AG04450 (cell line): ENCODE measurements around the gene FOSL2. TPM values are rescaled to one million over a fixed set of nuclear protein-coding genes. Genes with fewer than 3 reads are reported as not detected.
"Not testable (repeated sequence)": the region's sequence is repeated elsewhere in the genome, so short reads cannot be mapped to it uniquely, and the experiment has no call there.

Experiments
- CTCF ChIA-PET: fragments of 300-600, 350-600 bp; formaldehyde crosslinking; extraction: SDS; loops from one replicate; lab custom pipeline; 2022; ENCODE audit warnings: antibody characterized with exemption, inconsistent platforms; lab: Charles Lee
- POLR2A ChIA-PET: fragments of 350-600 bp; formaldehyde crosslinking; extraction: SDS; loops from one replicate; lab custom pipeline; 2021; ENCODE audit warnings: antibody characterized with exemption, inconsistent platforms; lab: Yijun Ruan, JAX
- DNase-seq: peaks from one replicate; pipeline ENCODE4 v3.0.0-alpha.2; 2011; ENCODE audit warnings: low read depth, low spot score
- H3K27ac ChIP-seq: one replicate; pipeline ENCODE4 v1.5.1; 2012; ENCODE audit warnings: low read depth, low read length, control low read depth
- H3K27me3 ChIP-seq: one replicate; pipeline ENCODE4 v1.6.0; 2012; ENCODE audit warnings: low read length; ENCODE audit not compliant: control insufficient read depth, insufficient read depth
- H3K4me3 ChIP-seq: 2 replicates; pipeline ENCODE4 v1.5.1; 2011; ENCODE audit warnings: mild to moderate bottlenecking, low read depth, low read length, control low read depth
- H3K9me3 ChIP-seq: 2 replicates; pipeline ENCODE4 v1.5.1; 2012; ENCODE audit warnings: low read length; ENCODE audit not compliant: control insufficient read depth, insufficient read depth
- CTCF ChIP-seq: IDR thresholded peaks from 2 replicates; pipeline ENCODE4 v1.5.1; 2011; ENCODE audit warnings: low read depth, low read length, control low read depth, inconsistent platforms
- polyA plus RNA-seq: library from polyadenylated mRNA; depleted of rRNA; stranded (reverse); fragments of >200 nt; gene quantifications from 2 replicates; pipeline ENCODE4 v1.2.3, GENCODE V29; 2011

FOSL2 gene
- polyA plus RNA-seq, 1 experiment = 45.3 TPM

GRCh38 chr2:28366496-28367282, 26.0 kb upstream of the FOSL2 start:
- DNase-seq = no peak
- no peak for TF ChIP-seq CTCF
- POLR2A ChIA-PET = no interaction called here
- Histone ChIP-seq H3K27ac (no peak overlapping the region), H3K27me3 (no peaks in the 10 kb centered on the region), H3K9me3 (no peaks in the 10 kb centered on the region), H3K4me3 (no peak overlapping the region)
- CTCF ChIA-PET = no interaction called here

GRCh38 chr2:28367667-28368356, 24.8 kb upstream of the FOSL2 start:
- no peak for DNase-seq
- POLR2A ChIA-PET = no interaction called here
- H3K27ac ChIP-seq = no peak overlapping the region
- no peak overlapping the region for H3K4me3 ChIP-seq
- no peak for TF ChIP-seq CTCF
- H3K9me3 ChIP-seq = no peaks in the 10 kb centered on the region
- no peaks in the 10 kb centered on the region for H3K27me3 ChIP-seq
- CTCF ChIA-PET = no interaction called here

GRCh38 chr2:28368357-28368798, 24.3 kb upstream of the FOSL2 start:
- ChIA-PET CTCF (no interaction called here), POLR2A (no interaction called here)
- H3K27ac ChIP-seq = no peak overlapping the region
- no peak for TF ChIP-seq CTCF
- H3K27me3 ChIP-seq = no peaks in the 10 kb centered on the region
- H3K9me3 ChIP-seq = no peaks in the 10 kb centered on the region
- no peak overlapping the region for H3K4me3 ChIP-seq
- no peak for DNase-seq

GRCh38 chr2:28369358-28369757, 23.3 kb upstream of the FOSL2 start:
- ChIA-PET CTCF (no interaction called here), POLR2A (no interaction called here)
- no peak for TF ChIP-seq CTCF
- Histone ChIP-seq H3K27ac (no peak overlapping the region), H3K9me3 (no peaks in the 10 kb centered on the region), H3K27me3 (no peaks in the 10 kb centered on the region), H3K4me3 (no peak overlapping the region)
- no peak for DNase-seq

- ChIA-PET CTCF (no interaction called here), POLR2A (interaction anchor here (0.6 kb wide), 1 partner anchor 21 kb away, joined by 3 read pairs; no protein-coding TSS in a partner anchor)
- H3K27me3 ChIP-seq = no peaks in the 10 kb centered on the region
- no peak for TF ChIP-seq CTCF
- H3K9me3 ChIP-seq = no peaks in the 10 kb centered on the region
- no peak overlapping the region for H3K4me3 ChIP-seq
- H3K27ac ChIP-seq = no peak overlapping the region
- no peak for DNase-seq
These were observed 22.3 kb upstream of the FOSL2 start for GRCh38 chr2:28370354-28370753.

GRCh38 chr2:28371728-28372127, 20.9 kb upstream of the FOSL2 start:
- H3K4me3 ChIP-seq, H3K27ac ChIP-seq, H3K27me3 ChIP-seq, H3K9me3 ChIP-seq, POLR2A ChIA-PET, DNase-seq: not testable (repeated sequence)
- CTCF ChIA-PET = interaction anchor here (0.6 kb wide), 1 partner anchor 1290 kb away, joined by 3 read pairs; no protein-coding TSS in a partner anchor
